Esophagus squamous epithelium (tissue), 4 donors: ENCODE data around the gene FKBP1B.

Experiments used
- CTCF ChIP-seq, 6 experiments: fragments of 450-650 bp in 4 of 6; fragments of 200-600 bp in 2 of 6; sonication (generic) in 2 of 6; IDR thresholded peaks; one replicate each; pipeline ENCODE4 v1.5.1; 2016 to 2019; ENCODE audit warnings: antibody characterized with exemption in 6 of 6, mild to moderate bottlenecking in 4 of 6, moderate library complexity in 4 of 6
- POLR2A ChIP-seq, 4 donors: fragments of 450-650 bp; IDR thresholded peaks; one replicate each; pipeline ENCODE4 v1.6.1; 2017; ENCODE audit warnings: antibody characterized with exemption in 4 of 4, mild to moderate bottlenecking in 4 of 4, moderate library complexity in 3 of 4

GRCh38 chr2:24045511-24046508 lies 3.7 kb upstream of the FKBP1B start:
- TF ChIP-seq CTCF (IDR thresholded peaks at IDR 0.05) = no peak
- no peak for TF ChIP-seq POLR2A (IDR thresholded peaks at IDR 0.05)
